CD4-positive, alpha-beta T cell treated with Interferon gamma for 1 hour (primary cell): ENCODE data around the gene RAB19.

Source experiments
- DNase-seq: peaks from one replicate; pipeline ENCODE4 v3.0.0-alpha.2; 2020

The RAB19 gene

GRCh38 chr7:140454657-140455015 lies 50.8 kb downstream of the RAB19 start:
- DNase-seq = no peak

GRCh38 chr7:140455743-140456142 lies 51.9 kb downstream of the RAB19 start:
- no peak for DNase-seq

- DNase-seq = no peak
These were observed 52.7 kb downstream of the RAB19 start for GRCh38 chr7:140456551-140457051.

DNA sequence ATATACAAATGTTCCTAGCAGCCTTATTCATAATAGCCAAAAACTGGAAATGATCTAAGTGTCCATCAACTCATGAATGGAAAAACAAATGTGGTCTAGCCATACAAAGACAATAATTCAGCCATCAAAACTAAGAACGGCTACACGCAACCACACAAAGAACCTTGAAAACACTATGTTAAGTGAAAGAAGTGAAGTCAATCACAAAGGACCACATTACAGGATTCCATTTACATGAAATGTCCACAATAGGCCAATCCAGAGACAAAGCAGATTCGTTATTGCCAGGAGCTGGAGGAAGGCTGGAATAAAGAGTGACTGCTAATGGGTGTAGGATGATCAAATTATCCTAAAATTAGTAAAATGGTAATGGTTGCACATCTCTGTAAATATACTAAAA lies 54.3 kb downstream of the RAB19 start:
- DNase-seq = no peak

GRCh38 chr7:140458916-140459315 lies 55.1 kb downstream of the RAB19 start:
- no peak for DNase-seq

- no peak for DNase-seq
These were observed 59.3 kb downstream of the RAB19 start for GRCh38 chr7:140463111-140463510.

- no peak for DNase-seq
These were observed 72.0 kb downstream of the RAB19 start for GRCh38 chr7:140475747-140476333.

DNA sequence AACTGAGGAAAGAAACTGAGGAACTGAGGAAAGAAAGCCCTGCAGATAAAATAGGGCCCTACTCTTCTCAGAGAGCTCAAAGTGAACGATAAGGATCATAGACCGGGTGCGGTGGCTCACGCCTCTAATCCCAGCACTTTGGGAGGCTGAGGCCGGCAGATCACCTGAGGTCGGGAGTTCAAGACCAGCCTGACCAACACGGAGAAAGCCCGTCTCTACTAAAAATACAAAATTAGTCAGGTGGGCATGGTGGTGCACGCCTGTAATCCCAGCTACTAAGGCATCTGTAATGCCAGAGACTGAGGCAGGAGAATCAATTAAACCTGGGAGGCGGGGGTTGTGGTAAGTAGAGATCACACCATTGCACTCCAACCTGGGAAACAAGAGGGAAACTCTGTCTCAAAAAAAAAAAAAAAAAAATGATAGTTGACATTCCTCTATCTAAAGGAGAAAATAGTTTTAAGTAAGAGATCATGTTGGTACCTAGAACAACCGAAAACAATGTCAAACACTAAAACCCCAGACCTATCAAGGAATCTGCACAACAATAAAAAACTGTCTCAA lies 72.9 kb downstream of the RAB19 start:
- DNase-seq = no peak
